Skeletal muscle cell (primary cell): ENCODE data around the gene TREM1.

ENCODE experiments used
- DNase-seq: peaks from one replicate; pipeline ENCODE4 v3.0.0-alpha.2; 2010; ENCODE audit warnings: low read depth
- H3K4me3 ChIP-seq: 2 replicates; pipeline ENCODE4 v1.5.1; 2011; ENCODE audit warnings: low read depth, mild to moderate bottlenecking, control low read depth, low read length, moderate library complexity

The TREM1 gene

DNA sequence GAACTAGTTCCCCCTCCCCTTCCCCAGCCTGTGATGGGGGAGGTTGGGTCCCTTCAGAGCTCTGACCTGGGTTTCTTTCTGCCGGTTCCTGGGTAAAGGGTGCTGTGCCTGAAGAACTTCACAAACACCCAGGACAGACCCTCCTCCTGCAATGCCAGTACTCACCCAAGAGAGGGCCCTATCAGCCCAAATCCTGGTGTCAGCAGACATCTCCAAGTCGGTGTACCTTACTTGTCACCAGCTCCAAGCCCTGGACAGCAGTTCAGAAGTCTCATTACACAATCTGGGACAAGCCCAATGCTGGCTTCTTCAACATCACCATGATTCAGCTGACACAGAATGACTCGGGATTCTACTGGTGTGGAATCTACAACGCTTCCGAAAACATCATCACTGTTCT lies 57.9 kb downstream of the TREM1 start:
- DNase-seq, result no peak
- no peak overlapping the region for H3K4me3 ChIP-seq

- DNase-seq, result no peak
- no peak within 1 kb of the TSS for H3K4me3 ChIP-seq
Observed at GRCh38 chr6:41228096-41228495, 58.4 kb downstream of the TREM1 start, which contains the start of gene TREML4. TSS of gene TREML4 (plus strand) at chr6:41228349. CDS start at chr6:41228428, 79 bp downstream.

GRCh38 chr6:41226752-41227151 lies 59.7 kb downstream of the TREM1 start:
- no peak overlapping the region for H3K4me3 ChIP-seq
- no peak for DNase-seq

DNA sequence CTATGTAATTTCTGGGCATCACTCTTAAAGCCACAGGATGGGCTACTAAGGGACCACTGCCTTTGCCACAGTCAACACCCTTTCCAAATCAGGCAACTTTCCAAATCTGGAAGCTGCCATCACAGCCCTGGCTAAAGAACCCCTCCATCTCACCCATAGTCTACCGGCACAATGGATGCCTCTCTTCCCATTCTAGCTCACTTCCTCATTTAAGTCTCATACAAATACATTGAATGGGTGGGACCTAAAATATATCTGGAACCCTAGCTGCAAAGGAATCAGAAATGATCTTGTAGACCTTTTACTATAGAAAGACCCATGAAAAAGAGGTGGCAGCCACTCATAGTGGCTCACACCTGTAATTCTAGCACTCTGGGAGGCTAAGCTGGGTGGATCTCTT lies 61.7 kb downstream of the TREM1 start:
- no peak overlapping the region for H3K4me3 ChIP-seq
- DNase-seq, result no peak
